ENCODE results near the gene MRPL52. TPM values are rescaled to one million over a fixed set of nuclear protein-coding genes. Genes with fewer than 3 reads are reported as not detected.
A peak's percentile ranks its signal among the peaks of the same experiment; 100 is the strongest.

The MRPL52 gene
- total and polyA plus RNA-seq, 2 of the 13 experiments (the other 11 are each of a cell fraction or from before 2014, with no cell fraction given) = 118 to 329 TPM

- TF ChIP-seq ZNF800 (CRISPR knock-in tag; IDR thresholded peaks at IDR 0.05) (peak; percentile 98), ZNF558 (CRISPR knock-in tag; IDR thresholded peaks at IDR 0.05; ENCODE audit: borderline replicate concordance) (no peak), NR1H2 (CRISPR knock-in tag; IDR thresholded peaks at IDR 0.05; ENCODE audit: borderline replicate concordance, low read depth) (no peak; the same call in 1 of the 2 replicates), NFYB (CRISPR knock-in tag; IDR thresholded peaks at IDR 0.05) (no peak), ZNF451 (CRISPR knock-in tag; IDR thresholded peaks at IDR 0.05) (peak; percentile 86; the same call in 1 of the 2 replicates), SP5 (CRISPR knock-in tag; IDR thresholded peaks at IDR 0.05; ENCODE audit: borderline replicate concordance, low read depth) (no peak), TBX3 (IDR thresholded peaks at IDR 0.05; ENCODE audit: borderline replicate concordance) (no peak), ZNF335 (CRISPR knock-in tag; IDR thresholded peaks at IDR 0.05) (no peak), ELK4 (CRISPR knock-in tag; IDR thresholded peaks at IDR 0.05; ENCODE audit: borderline replicate concordance) (no peak), ZNF589 (CRISPR knock-in tag; conservative IDR thresholded peaks at IDR 0.05) (no peak), ZNF747 (CRISPR knock-in tag; IDR thresholded peaks at IDR 0.05; ENCODE audit: borderline replicate concordance) (peak; percentile 86; the same call in 1 of the 2 replicates), ARNTL (CRISPR knock-in tag; IDR thresholded peaks at IDR 0.05) (no peak; the same call in 1 of the 2 replicates), THRA (CRISPR knock-in tag; IDR thresholded peaks at IDR 0.05; ENCODE audit: borderline replicate concordance) (no peak)
Observed at GRCh38 chr14:22837114-22837749, 7.5 kb downstream of the MRPL52 start (continued).

Measured in HepG2 (cell line).